ENCODE data around the gene ESM1.

Gene ESM1

GRCh38 chr5:54975701-54976100 lies 9.7 kb downstream of the ESM1 start:
- DNase-seq = no peak

- no peak for DNase-seq
Measured at GRCh38 chr5:54969856-54970828, 15.3 kb downstream of the ESM1 start.

GRCh38 chr5:54969242-54969641 lies 16.2 kb downstream of the ESM1 start:
- DNase-seq = no peak

- no peak for DNase-seq
Measured at GRCh38 chr5:54965806-54966205, 19.6 kb downstream of the ESM1 start.

GRCh38 chr5:54964405-54964804 lies 21.0 kb downstream of the ESM1 start:
- no peak for DNase-seq

GRCh38 chr5:54959673-54960418 lies 25.5 kb downstream of the ESM1 start:
- DNase-seq = no peak

GRCh38 chr5:54956922-54957321 lies 28.5 kb downstream of the ESM1 start:
- DNase-seq = no peak

GRCh38 chr5:54947187-54947586 lies 38.2 kb downstream of the ESM1 start:
- DNase-seq = no peak

- no peak for DNase-seq
Measured at GRCh38 chr5:54946306-54946819, 39.0 kb downstream of the ESM1 start.

GRCh38 chr5:54944364-54944763 lies 41.0 kb downstream of the ESM1 start:
- peak; percentile 11 to 15 for DNase-seq

- DNase-seq = no peak
Measured at GRCh38 chr5:54942064-54942778, 43.2 kb downstream of the ESM1 start.

GRCh38 chr5:54936201-54936600 lies 49.2 kb downstream of the ESM1 start:
- no peak for DNase-seq

GRCh38 chr5:54932789-54933188 lies 52.6 kb downstream of the ESM1 start:
- DNase-seq = no peak

GRCh38 chr5:54930736-54931135 lies 54.7 kb downstream of the ESM1 start:
- no peak for DNase-seq

Data from activated CD4-positive, alpha-beta T cell treated with anti-CD3 and anti-CD28 coated beads, Interleukin-2, amount 50 U/mL, for 4 hours (primary cell).